GM19328 (cell line): ENCODE results near the gene CREBBP.

Experiments used
- ATAC-seq: cut with Tn5 transposase; IDR thresholded peaks from one replicate; pipeline ENCODE4 v1.9.1; 2021; ENCODE audit warnings: mild to moderate bottlenecking, moderate library complexity; ENCODE audit not compliant: unreplicated experiment

CREBBP gene

GRCh38 chr16:3879887-3880564 lies 487 bp downstream of the CREBBP start:
- peak; percentile 47 for ATAC-seq

GRCh38 chr16:3879258-3879886 lies 1.1 kb downstream of the CREBBP start:
- no peak for ATAC-seq

- ATAC-seq: no peak
These were observed 1.9 kb downstream of the CREBBP start for GRCh38 chr16:3878610-3879009.

- ATAC-seq: no peak
These were observed 3.8 kb downstream of the CREBBP start for GRCh38 chr16:3876695-3877094.

- no peak for ATAC-seq
These were observed 4.4 kb downstream of the CREBBP start for GRCh38 chr16:3876160-3876559.

- no peak for ATAC-seq
These were observed 5.5 kb downstream of the CREBBP start for GRCh38 chr16:3874794-3875692.

GRCh38 chr16:3874242-3874641 lies 6.3 kb downstream of the CREBBP start:
- ATAC-seq: no peak

- no peak for ATAC-seq
These were observed 6.9 kb downstream of the CREBBP start for GRCh38 chr16:3873482-3874173.

GRCh38 chr16:3872216-3872895 lies 8.2 kb downstream of the CREBBP start:
- no peak for ATAC-seq

GRCh38 chr16:3868967-3869366 lies 11.5 kb downstream of the CREBBP start:
- ATAC-seq: no peak

- ATAC-seq: no peak
These were observed 12.0 kb downstream of the CREBBP start for GRCh38 chr16:3868556-3868955.

GRCh38 chr16:3866703-3867431 lies 13.6 kb downstream of the CREBBP start:
- ATAC-seq: no peak

- ATAC-seq: no peak
These were observed 15.3 kb downstream of the CREBBP start for GRCh38 chr16:3865241-3865640.

GRCh38 chr16:3864562-3864961 lies 16.0 kb downstream of the CREBBP start:
- ATAC-seq: no peak

GRCh38 chr16:3863587-3863986 lies 16.9 kb downstream of the CREBBP start:
- ATAC-seq: no peak

GRCh38 chr16:3861808-3862451 lies 18.6 kb downstream of the CREBBP start:
- no peak for ATAC-seq

- no peak for ATAC-seq
These were observed 20.6 kb downstream of the CREBBP start for GRCh38 chr16:3859889-3860288.

- no peak for ATAC-seq
These were observed 21.7 kb downstream of the CREBBP start for GRCh38 chr16:3858801-3859200.
